ENCODE results near the gene TGFBR1. TPM values are rescaled to one million over a fixed set of nuclear protein-coding genes. Genes with fewer than 3 reads are reported as not detected.
A peak's percentile ranks its signal among the peaks of the same experiment; 100 is the strongest.
"Not testable (repeated sequence)": the region's sequence is repeated elsewhere in the genome, so short reads cannot be mapped to it uniquely, and the experiment has no call there.

The TGFBR1 gene
- total RNA-seq, 2 experiments from 2014 or later: 57.4 to 58.5 TPM

DNA sequence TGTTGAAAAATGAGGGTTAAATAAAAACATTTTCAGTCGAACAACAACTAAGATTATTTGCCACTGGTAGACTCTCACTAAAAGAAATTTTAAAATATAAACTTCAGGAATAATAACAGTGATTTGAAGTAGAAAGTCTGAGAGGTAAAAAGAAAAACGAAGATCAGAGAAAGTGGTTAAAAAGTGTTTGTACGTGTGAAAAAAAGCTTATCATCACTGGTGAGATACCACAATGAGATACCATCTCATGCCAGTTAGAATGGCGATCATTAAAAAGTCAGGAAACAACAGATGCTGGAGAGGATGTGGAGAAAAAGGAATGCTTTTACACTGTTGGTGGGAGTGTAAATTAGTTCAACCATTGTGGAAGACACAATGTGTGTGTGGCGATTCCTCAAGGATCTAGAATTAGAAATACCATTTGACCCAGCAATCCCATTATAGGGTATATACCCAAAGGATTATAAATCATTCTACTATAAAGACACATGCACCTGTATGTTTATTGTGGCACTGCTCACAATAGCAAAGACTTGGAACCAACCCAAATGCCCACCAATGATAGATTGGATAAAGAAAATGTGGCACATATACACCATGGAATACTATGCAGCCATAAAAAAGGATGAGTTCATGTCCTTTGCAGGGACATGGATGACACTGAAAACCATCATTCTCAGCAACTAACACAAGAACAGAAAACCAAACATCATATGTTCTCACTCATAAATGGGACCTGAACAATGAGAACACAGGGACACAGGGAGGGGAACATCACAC, 4.9 kb upstream of the TGFBR1 start:
- Mint-ChIP-seq H3K36me3 (ENCODE audit: low read depth) (peaks cover 34% of the 10 kb centered on the region), H3K9me3 (peaks cover 19% of the 10 kb centered on the region), H3K4me1 (peaks cover 73% of the 10 kb centered on the region)
- POLR2A ChIA-PET: interaction anchor here (1.0 to 7.7 kb wide), 3 partner anchors 40 to 42 kb away, joined by 3 to 108 read pairs (median 6); no protein-coding TSS in a partner anchor
- H3K4me3 Mint-ChIP-seq, H3K27me3 Mint-ChIP-seq, CTCF ChIA-PET, DNase-seq, H3K27ac Mint-ChIP-seq: not testable (repeated sequence)

DNA sequence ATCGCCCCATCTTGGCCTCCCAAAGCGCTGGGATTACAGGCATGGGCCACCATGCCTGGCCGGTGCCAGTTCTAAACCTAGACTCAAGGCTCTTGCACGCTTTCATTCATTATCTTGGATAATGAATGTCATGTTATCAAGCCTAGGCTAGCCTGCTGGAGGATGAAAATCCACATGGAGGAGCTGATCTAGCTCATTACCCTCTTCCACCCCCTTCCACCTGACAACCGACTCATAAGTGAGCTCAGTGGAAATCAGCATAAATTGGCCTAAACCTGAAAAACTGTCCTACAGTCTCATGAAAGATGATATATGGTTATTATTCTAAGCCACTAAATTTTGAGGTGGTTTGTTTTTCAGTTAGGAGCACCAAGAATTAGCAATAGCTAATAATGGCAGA, 3.6 kb upstream of the TGFBR1 start:
- H3K9me3 Mint-ChIP-seq: peaks cover 19% of the 10 kb centered on the region
- H3K4me1 Mint-ChIP-seq: peaks cover 68% of the 10 kb centered on the region
- no peak overlapping the region for H3K27ac Mint-ChIP-seq
- no peaks in the 10 kb centered on the region for H3K27me3 Mint-ChIP-seq
- CTCF ChIA-PET: interaction anchor here (1.6 to 6.1 kb wide), 2 partner anchors 8 to 43 kb away, joined by 6 to 57 read pairs; no protein-coding TSS in a partner anchor
- POLR2A ChIA-PET: interaction anchor here (1.3 to 8.3 kb wide), 3 partner anchors 9 to 42 kb away, joined by 3 to 166 read pairs (median 108); no protein-coding TSS in a partner anchor
- H3K4me3 Mint-ChIP-seq: no peak overlapping the region
- H3K36me3 Mint-ChIP-seq (ENCODE audit: low read depth): peaks cover 33% of the 10 kb centered on the region
- no peak for DNase-seq

DNA sequence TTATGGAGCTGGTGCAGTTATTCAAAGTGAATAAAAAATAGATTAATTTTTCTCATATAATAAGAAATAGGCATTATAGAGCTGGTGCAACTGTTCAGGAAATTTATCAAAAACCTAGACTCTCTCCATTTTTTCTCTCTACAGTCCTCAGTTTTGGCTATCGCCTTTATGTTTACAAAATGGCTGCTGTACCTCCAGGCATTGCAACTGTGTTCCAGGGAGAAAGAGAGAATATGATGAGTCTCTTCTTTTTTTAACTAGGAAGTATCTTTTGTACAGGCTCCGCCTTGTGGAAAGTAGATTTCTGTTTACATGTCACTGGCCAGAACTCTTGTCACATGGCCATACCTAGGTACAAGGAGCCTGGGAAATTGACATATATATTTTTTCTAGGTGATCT, 3.1 kb upstream of the TGFBR1 start:
- no peak overlapping the region for H3K27ac Mint-ChIP-seq
- no peak overlapping the region for H3K4me3 Mint-ChIP-seq
- ChIA-PET CTCF (interaction anchor here (1.6 to 6.1 kb wide), 2 partner anchors 9 to 44 kb away, joined by 6 to 57 read pairs; no protein-coding TSS in a partner anchor), POLR2A (interaction anchor here (0.8 to 8.3 kb wide), 4 partner anchors 9 to 42 kb away, joined by 3 to 166 read pairs (median 56); no protein-coding TSS in a partner anchor)
- no peaks in the 10 kb centered on the region for H3K27me3 Mint-ChIP-seq
- peaks cover 66% of the 10 kb centered on the region for H3K4me1 Mint-ChIP-seq
- H3K9me3 Mint-ChIP-seq: peaks cover 19% of the 10 kb centered on the region
- peaks cover 30% of the 10 kb centered on the region for H3K36me3 Mint-ChIP-seq (ENCODE audit: low read depth)
- DNase-seq: no peak

DNA sequence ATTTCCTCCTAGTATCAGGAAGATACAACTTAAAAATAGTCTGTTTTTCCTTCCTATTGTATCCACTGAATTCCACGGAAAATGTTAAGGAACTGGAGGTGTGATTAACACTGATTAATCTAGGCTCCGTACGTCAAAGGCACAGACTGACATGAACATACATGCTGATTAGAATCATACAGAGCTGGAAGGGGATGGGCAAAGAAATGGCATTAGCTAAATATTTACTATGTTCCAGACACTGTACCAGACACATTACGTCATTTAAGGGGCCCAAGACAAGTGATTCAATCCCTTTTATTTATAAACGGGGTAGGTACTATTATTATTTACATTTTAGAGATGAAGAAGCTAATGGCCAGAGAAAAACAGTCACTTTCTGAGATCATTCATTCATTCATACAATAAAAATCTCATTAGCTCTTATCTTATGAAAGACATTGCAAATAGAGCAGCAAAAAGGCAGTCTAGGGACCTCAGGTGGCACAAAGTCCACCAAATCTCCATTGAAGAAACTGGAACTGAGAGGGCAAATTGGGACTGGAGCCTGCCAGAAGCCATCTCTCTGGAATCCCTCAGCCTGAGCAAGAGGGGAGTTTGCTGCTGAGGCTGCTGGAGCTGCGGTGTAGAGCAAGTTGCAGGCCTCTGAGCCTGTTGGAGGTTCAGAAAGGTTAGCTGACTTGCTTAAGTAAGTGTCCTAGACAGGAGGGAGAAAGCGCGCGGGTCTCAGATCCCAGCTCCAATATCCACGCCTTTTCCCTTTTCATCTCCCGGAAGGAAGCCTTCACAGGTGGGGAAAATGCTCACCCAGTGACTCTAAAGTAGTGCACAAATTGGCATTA, 1.6 kb upstream of the TGFBR1 start:
- ChIA-PET POLR2A (interaction anchor here (1.1 to 8.3 kb wide), 14 partner anchors 10 to 254 kb away, joined by 3 to 166 read pairs (median 14); no protein-coding TSS in a partner anchor), CTCF (interaction anchor here (0.7 to 6.1 kb wide), 15 partner anchors 9 to 105 kb away, joined by 3 to 57 read pairs (median 7); no protein-coding TSS in a partner anchor)
- Mint-ChIP-seq H3K4me1 (peaks cover 70% of the 10 kb centered on the region), H3K9me3 (peaks cover 16% of the 10 kb centered on the region), H3K4me3 (peak overlapping the region; percentile 81), H3K27me3 (no peaks in the 10 kb centered on the region), H3K27ac (peak overlapping the region; percentile 93), H3K36me3 (ENCODE audit: low read depth) (peaks cover 39% of the 10 kb centered on the region)
- DNase-seq: no peak

DNA sequence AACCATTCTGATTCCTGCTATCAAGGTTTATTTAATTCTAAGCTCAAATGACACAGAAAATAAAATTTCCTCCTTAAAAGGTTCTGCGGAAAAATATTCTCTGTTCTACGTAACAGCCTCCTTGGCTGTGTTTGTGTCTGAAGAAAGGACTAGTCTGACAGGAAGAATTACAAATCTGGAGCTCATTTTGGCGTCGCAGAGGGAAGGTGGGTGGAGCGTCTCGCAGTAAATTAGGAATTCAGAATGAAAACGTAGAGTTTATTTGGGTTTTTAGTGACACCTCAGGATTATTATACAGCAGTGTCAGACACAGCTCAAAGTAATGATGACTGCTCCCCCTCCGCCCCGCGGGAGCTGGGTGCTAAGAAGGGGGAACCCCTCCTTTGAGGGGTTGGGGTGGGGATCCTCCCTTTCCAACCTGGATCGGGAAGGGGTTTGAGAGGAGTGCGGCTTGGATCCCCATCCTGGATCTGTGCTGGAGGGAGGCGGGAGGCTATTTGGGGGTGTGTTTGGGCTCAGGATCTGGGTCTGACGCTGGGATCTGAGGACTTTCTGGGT, 933 bp upstream of the TGFBR1 start:
- H3K9me3 Mint-ChIP-seq: peaks cover 14% of the 10 kb centered on the region
- DNase-seq: no peak
- H3K4me3 Mint-ChIP-seq: peak overlapping the region; percentile 81
- no peaks in the 10 kb centered on the region for H3K27me3 Mint-ChIP-seq
- peaks cover 73% of the 10 kb centered on the region for H3K4me1 Mint-ChIP-seq
- peak overlapping the region; percentile 93 for H3K27ac Mint-ChIP-seq
- ChIA-PET CTCF (interaction anchor here (0.7 to 6.1 kb wide), 19 partner anchors 10 to 129 kb away, joined by 3 to 57 read pairs (median 6); no protein-coding TSS in a partner anchor), POLR2A (interaction anchor here (0.7 to 8.3 kb wide), 20 partner anchors 10 to 255 kb away, joined by 3 to 166 read pairs (median 9); no protein-coding TSS in a partner anchor)
- peaks cover 41% of the 10 kb centered on the region for H3K36me3 Mint-ChIP-seq (ENCODE audit: low read depth)

DNA sequence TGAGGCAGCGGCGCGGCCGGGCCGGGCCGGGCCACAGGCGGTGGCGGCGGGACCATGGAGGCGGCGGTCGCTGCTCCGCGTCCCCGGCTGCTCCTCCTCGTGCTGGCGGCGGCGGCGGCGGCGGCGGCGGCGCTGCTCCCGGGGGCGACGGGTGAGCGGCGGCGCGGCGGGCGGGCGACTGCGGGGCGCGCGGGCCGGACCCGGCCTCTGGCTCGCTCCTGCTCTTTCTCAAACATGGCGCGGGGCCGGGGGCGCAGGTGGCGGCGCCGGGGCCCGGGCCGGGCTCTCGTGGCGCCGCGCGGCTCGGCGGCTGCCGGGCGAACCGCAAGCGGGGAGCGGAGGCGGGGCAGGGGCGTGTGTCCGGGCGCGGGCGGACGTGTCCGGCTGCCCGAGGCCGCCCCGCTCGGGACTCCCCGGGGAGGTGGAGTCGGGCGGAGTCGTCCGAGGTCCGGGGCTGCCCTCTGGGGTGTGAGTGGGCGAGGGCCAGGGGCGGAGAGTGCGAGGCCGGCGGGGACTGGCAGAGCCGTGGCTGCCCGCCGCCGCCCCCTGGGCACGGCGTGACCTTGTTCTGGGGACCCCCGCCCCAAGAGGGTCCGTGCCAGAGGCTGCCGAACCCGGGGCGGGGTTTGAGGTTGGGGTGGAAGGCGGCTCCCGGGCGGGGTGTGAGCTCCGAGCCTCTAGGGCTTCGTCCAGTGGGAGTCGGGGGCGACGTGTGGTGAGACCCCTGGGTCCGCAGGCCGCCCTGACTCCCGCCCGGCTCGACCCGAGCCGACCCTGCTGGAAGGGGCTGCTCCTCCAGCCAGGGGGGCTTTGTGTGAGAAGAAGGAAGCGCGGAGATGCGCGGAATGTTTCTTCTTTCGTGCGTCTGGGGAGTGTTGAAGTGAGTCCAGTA, 485 bp downstream of the TGFBR1 start:
- Mint-ChIP-seq H3K27ac (peak overlapping the region; percentile 63), H3K36me3 (ENCODE audit: low read depth) (peaks cover 42% of the 10 kb centered on the region), H3K4me3 (peak overlapping the region; percentile 85), H3K9me3 (peaks cover 2% of the 10 kb centered on the region), H3K27me3 (no peaks in the 10 kb centered on the region), H3K4me1 (peaks cover 73% of the 10 kb centered on the region)
- CTCF ChIA-PET: interaction anchor here (0.8 to 6.1 kb wide), 22 partner anchors 8 to 130 kb away, joined by 3 to 57 read pairs (median 6); no protein-coding TSS in a partner anchor
- POLR2A ChIA-PET: interaction anchor here (0.7 to 8.3 kb wide), 29 partner anchors 8 to 1239 kb away, joined by 3 to 166 read pairs (median 6); partner anchors contain the start of genes ALG2 and SEC61B
- DNase-seq: peak; percentile 52

DNA sequence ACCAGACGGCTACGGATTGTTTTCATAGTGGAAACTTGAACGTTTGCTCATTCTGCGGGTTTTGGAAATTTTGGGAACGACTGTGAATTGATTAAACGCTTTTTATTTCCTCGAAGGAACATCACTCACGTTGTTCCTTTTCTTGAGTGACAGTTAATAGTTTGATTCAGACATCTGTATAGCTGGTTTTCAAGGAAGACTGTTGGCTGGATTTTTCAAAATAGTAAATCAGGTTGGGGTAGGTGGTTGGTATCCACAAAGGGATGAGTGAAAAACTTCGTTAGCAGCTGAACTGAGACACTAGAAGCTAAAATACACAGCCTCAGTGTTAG, 1.1 kb downstream of the TGFBR1 start:
- POLR2A ChIA-PET: interaction anchor here (0.9 to 8.3 kb wide), 15 partner anchors 8 to 1239 kb away, joined by 3 to 166 read pairs (median 7); partner anchors contain the start of genes ALG2 and SEC61B
- Mint-ChIP-seq H3K27ac (peak overlapping the region; percentile 63), H3K27me3 (no peaks in the 10 kb centered on the region), H3K4me1 (peaks cover 72% of the 10 kb centered on the region), H3K9me3 (no peaks in the 10 kb centered on the region), H3K36me3 (ENCODE audit: low read depth) (peaks cover 47% of the 10 kb centered on the region), H3K4me3 (peak overlapping the region; percentile 85)
- CTCF ChIA-PET: interaction anchor here (1.1 to 6.1 kb wide), 8 partner anchors 13 to 105 kb away, joined by 3 to 57 read pairs (median 6); no protein-coding TSS in a partner anchor
- DNase-seq: no peak

DNA sequence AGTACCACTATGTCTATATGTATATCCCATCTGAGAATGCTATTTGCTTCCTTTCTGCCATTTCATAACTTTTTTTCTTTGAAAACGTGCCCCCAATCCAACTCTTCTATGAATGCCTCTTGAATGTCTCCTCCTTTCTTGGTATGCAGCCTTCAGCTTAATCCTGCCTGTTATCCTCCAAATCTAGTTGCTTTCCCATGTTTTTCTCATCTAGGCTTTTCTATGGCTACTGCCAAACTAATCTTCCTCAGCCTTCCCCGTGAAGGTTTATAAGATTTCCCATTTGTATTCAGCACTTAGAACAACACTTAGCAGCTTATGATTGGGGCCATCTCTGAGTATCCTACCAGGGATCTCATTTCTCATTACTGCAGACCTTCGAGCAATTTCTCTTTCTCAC, 2.5 kb downstream of the TGFBR1 start:
- DNase-seq: no peak
- CTCF ChIA-PET: interaction anchor here (0.9 to 5.1 kb wide), 3 partner anchors 12 to 55 kb away, joined by 3 to 23 read pairs (median 4); no protein-coding TSS in a partner anchor
- H3K36me3 Mint-ChIP-seq (ENCODE audit: low read depth): peaks cover 54% of the 10 kb centered on the region
- H3K27ac Mint-ChIP-seq: peak overlapping the region; percentile 7
- peak overlapping the region; percentile 85 for H3K4me3 Mint-ChIP-seq
- no peaks in the 10 kb centered on the region for H3K27me3 Mint-ChIP-seq
- H3K4me1 Mint-ChIP-seq: peaks cover 78% of the 10 kb centered on the region
- H3K9me3 Mint-ChIP-seq: no peaks in the 10 kb centered on the region
- POLR2A ChIA-PET: interaction anchor here (1.6 to 8.3 kb wide), 7 partner anchors 9 to 115 kb away, joined by 4 to 166 read pairs (median 9); partner anchors contain the start of genes ALG2 and SEC61B

DNA sequence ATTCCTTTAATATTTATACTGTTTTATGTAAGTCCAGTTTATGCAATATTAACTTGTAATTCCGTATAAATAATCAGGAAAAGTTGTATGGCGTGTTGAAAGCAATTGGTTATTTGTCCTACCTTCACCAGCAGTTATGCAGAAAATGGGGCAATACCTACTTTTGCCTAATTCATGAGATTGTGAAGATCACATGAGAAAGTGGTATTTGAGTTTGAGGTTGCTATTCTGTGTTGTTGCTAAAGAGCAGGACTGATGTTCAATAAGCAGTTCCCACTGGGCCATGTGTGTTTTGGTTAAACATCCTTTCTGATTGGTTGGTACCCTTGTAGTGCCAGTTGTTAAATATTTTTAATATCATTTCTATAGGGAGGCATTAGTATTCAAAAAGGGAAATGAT, 3.2 kb downstream of the TGFBR1 start:
- Mint-ChIP-seq H3K4me1 (peaks cover 80% of the 10 kb centered on the region), H3K9me3 (no peaks in the 10 kb centered on the region), H3K27ac (no peak overlapping the region), H3K27me3 (no peaks in the 10 kb centered on the region), H3K4me3 (no peak overlapping the region), H3K36me3 (ENCODE audit: low read depth) (peaks cover 57% of the 10 kb centered on the region)
- DNase-seq: no peak
- CTCF ChIA-PET: interaction anchor here (0.7 to 5.1 kb wide), 2 partner anchors 11 to 132 kb away, joined by 4 to 23 read pairs; no protein-coding TSS in a partner anchor
- POLR2A ChIA-PET: interaction anchor here (0.7 to 8.3 kb wide), 4 partner anchors 11 to 48 kb away, joined by 3 to 166 read pairs (median 58); no protein-coding TSS in a partner anchor

DNA sequence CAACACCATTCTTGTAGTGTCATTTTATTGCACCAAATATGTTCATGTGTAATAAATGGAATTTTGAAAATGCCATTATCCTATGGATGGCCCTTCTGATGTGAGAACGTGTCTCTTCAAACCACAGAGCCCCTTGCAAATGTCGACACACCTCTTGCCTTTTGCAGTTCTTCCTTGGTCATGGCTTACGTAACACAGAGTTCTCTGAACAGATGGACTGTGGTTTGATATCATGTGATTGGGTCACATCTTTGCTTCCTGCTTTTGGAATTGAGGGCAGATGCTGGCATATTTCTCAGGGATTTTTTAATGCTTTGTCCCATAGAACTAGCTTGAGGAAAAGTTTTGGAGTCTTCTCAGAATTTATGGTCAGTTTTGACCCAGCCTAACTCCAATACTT, 4.6 kb downstream of the TGFBR1 start:
- Mint-ChIP-seq H3K4me3 (no peak overlapping the region), H3K27me3 (no peaks in the 10 kb centered on the region), H3K9me3 (no peaks in the 10 kb centered on the region), H3K4me1 (peaks cover 79% of the 10 kb centered on the region), H3K36me3 (ENCODE audit: low read depth) (peaks cover 60% of the 10 kb centered on the region), H3K27ac (no peak overlapping the region)
- CTCF ChIA-PET: interaction anchor here (0.7 kb wide), 1 partner anchor 31 kb away, joined by 3 read pairs; no protein-coding TSS in a partner anchor
- POLR2A ChIA-PET: interaction anchor here (0.6 to 1.0 kb wide), 2 partner anchors 10 to 28 kb away, joined by 3 read pairs; no protein-coding TSS in a partner anchor
- no peak for DNase-seq

All from activated CD4-positive, alpha-beta memory T cell treated with anti-CD3 and anti-CD28 coated beads, Interleukin-2, amount 10 ng/mL, durations not matched to agents 7 days and 5 days (primary cell).